22Rv1 (cell line): Measurements from ENCODE around the gene SIRT2.

ENCODE experiments used
- H3K27ac ChIP-seq: fragments of 450-650 bp; 2 replicates; pipeline ENCODE4 v1.5.1; 2017
- ZFX ChIP-seq: fragments of 450-650 bp; IDR thresholded peaks from 2 replicates; pipeline ENCODE4 v1.6.1; 2017; ENCODE audit warnings: antibody characterized with exemption, borderline replicate concordance
- TF ChIP-seq, protein P1 (sequence below): fragments of 450-650 bp; IDR thresholded peaks from 2 replicates; pipeline ENCODE4 v1.5.1; 2017; ENCODE audit warnings: mild to moderate bottlenecking

Gene SIRT2

DNA sequence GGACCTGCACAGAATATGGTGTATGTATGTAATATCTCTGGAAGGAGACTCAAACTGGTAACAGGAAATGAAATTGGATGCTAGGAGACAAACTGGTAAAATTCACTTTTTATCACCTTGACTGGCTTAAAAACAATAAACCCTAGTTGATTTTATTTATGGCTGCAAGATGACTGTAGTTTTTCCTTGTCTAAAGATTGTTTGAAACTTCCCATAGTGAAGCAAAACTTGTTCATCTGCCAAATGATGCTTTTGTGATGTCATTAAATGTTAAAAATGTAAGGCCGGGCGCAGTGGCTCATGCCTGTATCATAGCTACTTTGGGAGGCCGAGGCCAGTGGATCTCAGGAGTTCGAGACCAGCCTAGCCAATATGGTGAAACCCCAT is 65.3 kb downstream of the SIRT2 start:
- no peak for TF ChIP-seq ZFX
- TF ChIP-seq, protein P1, sequence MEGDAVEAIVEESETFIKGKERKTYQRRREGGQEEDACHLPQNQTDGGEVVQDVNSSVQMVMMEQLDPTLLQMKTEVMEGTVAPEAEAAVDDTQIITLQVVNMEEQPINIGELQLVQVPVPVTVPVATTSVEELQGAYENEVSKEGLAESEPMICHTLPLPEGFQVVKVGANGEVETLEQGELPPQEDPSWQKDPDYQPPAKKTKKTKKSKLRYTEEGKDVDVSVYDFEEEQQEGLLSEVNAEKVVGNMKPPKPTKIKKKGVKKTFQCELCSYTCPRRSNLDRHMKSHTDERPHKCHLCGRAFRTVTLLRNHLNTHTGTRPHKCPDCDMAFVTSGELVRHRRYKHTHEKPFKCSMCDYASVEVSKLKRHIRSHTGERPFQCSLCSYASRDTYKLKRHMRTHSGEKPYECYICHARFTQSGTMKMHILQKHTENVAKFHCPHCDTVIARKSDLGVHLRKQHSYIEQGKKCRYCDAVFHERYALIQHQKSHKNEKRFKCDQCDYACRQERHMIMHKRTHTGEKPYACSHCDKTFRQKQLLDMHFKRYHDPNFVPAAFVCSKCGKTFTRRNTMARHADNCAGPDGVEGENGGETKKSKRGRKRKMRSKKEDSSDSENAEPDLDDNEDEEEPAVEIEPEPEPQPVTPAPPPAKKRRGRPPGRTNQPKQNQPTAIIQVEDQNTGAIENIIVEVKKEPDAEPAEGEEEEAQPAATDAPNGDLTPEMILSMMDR, result no peak
- peak overlapping the region; percentile 100 for H3K27ac ChIP-seq

DNA sequence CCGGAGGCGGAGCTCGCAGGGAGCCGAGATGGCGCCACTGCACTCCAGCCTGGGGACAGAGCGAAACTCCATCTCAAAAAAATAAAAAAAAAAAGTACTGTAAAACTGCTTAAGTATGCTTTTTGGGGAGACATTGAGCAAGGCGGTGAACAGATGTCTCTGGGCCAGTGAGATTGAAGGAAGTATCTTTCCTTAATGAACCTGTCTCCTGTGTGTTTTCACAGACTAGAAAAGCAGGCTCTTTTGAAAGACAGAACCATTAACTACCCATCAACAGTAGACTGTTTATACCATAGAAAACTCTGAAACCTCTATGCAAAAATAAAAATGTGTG is 66.4 kb downstream of the SIRT2 start:
- no peak for TF ChIP-seq ZFX
- TF ChIP-seq, protein P1, result no peak
- peak overlapping the region; percentile 100 for H3K27ac ChIP-seq

DNA sequence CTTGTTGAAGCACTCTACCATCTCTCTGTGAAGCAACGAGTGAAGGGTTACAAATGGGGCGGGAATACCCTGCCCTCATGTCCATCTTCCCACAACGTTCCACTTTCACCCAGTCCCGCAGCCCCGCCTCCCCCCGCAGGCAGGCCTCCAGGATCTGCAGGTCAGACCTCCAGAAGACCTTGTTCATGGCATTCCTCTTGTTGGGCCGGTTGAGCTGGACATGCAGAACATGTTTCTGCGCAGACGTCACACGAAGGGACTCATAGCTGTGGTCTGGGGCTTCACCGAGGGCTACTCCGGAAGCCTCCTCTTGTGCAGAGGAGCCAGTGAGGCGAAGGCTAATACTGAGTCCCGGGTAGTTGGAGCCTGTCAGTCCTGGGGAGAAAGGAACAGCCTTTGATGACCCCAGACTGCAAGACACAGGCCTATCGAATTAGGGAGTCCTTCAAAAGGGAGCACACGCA is 68.2 kb downstream of the SIRT2 start:
- H3K27ac ChIP-seq, result peak overlapping the region; percentile 100
- TF ChIP-seq, protein P1, result no peak

DNA sequence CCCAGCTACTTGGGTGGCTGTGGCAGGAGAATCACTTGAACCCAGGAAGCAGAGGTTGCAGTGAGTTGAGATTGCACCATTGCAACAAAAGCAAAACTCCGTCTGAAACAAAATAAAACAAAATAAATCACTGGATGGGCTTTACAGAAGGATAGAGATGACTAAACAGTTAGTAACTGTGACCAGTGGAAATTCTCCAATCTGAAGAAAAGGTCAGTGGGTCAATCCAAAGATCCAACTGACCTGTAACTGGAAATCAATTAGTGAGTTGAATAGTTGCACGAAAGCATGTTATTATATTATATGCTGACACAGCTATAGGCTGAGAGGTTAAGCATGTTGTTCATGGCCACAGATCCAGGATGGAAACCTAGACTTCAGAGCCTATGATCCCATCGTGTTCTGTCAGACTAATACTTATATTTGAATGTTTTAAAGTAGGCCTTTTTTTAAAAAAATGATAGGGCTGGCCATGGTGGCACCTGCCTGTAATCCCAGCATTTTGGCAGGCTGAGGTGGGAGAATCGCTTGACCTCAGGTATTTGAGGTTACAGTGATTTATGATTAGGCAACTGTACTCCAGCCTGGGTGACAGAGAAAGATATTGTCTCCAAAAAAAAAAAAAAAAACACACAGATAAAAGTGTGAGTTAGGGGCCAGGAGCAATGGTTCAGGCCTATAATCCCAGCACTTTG is 69.2 kb downstream of the SIRT2 start:
- H3K27ac ChIP-seq, result peak overlapping the region; percentile 100
- TF ChIP-seq ZFX, result no peak
- TF ChIP-seq, protein P1, result no peak

DNA sequence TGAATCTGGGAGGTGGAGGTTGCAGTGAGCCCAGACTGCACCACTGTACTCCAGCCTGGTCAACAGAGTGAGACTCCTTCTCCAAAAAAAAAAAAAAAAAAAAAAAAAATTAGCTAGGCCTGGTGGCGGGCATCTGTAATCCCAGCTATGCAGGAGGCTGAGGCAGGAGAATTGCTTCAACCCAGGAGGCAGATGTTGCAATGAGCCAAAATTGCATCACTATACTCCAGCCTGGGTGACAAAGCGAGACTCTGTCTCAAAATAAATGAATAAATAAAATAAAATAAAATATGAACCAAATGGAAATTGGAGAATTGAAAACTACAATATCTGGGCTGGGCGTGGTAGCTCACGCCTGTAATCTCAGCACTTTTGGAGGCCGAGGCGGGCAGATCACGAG is 70.2 kb downstream of the SIRT2 start:
- peak overlapping the region; percentile 100 for H3K27ac ChIP-seq
